GM15510 (cell line): ENCODE measurements around the gene ZDHHC8.

Experiments used
- POLR2A ChIP-seq: IDR thresholded peaks from 3 replicates; pipeline ENCODE4 v1.6.1; 2011; ENCODE audit warnings: borderline replicate concordance; ENCODE audit not compliant: insufficient read length; ENCODE audit errors: extremely low read depth

ZDHHC8 gene

GRCh38 chr22:20140107-20140445 is 8.5 kb downstream of the ZDHHC8 start:
- TF ChIP-seq POLR2A: no peak

- TF ChIP-seq POLR2A: no peak
Measured at GRCh38 chr22:20140521-20140964, 8.9 kb downstream of the ZDHHC8 start.

GRCh38 chr22:20141186-20142077 is 9.8 kb downstream of the ZDHHC8 start:
- no peak for TF ChIP-seq POLR2A

GRCh38 chr22:20142711-20143621 is 11.4 kb downstream of the ZDHHC8 start:
- TF ChIP-seq POLR2A: no peak

- TF ChIP-seq POLR2A: no peak
Measured at GRCh38 chr22:20143883-20144665, 12.5 kb downstream of the ZDHHC8 start.

- no peak for TF ChIP-seq POLR2A
Measured at GRCh38 chr22:20145206-20145831, 13.7 kb downstream of the ZDHHC8 start.

- TF ChIP-seq POLR2A: no peak
Measured at GRCh38 chr22:20145832-20146223, 14.2 kb downstream of the ZDHHC8 start.

GRCh38 chr22:20146777-20147176 is 15.2 kb downstream of the ZDHHC8 start:
- TF ChIP-seq POLR2A: no peak

- TF ChIP-seq POLR2A: no peak
Measured at GRCh38 chr22:20147237-20147988, 15.8 kb downstream of the ZDHHC8 start.

GRCh38 chr22:20148414-20148813 is 16.8 kb downstream of the ZDHHC8 start:
- TF ChIP-seq POLR2A: no peak

- no peak for TF ChIP-seq POLR2A
Measured at GRCh38 chr22:20149257-20150250, 17.9 kb downstream of the ZDHHC8 start.
